GM23338 (cell line): ENCODE measurements around the gene DCUN1D2. TPM values are rescaled to one million over a fixed set of nuclear protein-coding genes. Genes with fewer than 3 reads are reported as not detected.

Source experiments
- ATAC-seq: fragments of 200-7000 bp; cut with Tn5 transposase; 3 replicates; pipeline ENCODE4 v1.9.1; 2020
- DNase-seq: peaks from one replicate; pipeline ENCODE4 v3.0.0-alpha.2; 2015; ENCODE audit warnings: low spot score
- H2AFZ ChIP-seq: fragments of 200-600 bp; sonication (generic); 2 replicates; pipeline ENCODE4 v1.8.0; 2016; ENCODE audit warnings: antibody characterized with exemption, mild to moderate bottlenecking, moderate library complexity
- H3F3A ChIP-seq: fragments of 200-600 bp; sonication (generic); replicated peaks from 2 replicates; pipeline ENCODE4 v1.8.0; 2017; ENCODE audit warnings: antibody characterized with exemption, mixed run types, low read depth
- H3K27ac ChIP-seq: fragments of 200-600 bp; sonication (generic); 2 replicates; pipeline ENCODE4 v1.6.1; 2016; ENCODE audit warnings: low read depth
- H3K27me3 ChIP-seq: fragments of 200-600 bp; sonication (generic); 2 replicates; pipeline ENCODE4 v1.8.0; 2016; ENCODE audit warnings: mild to moderate bottlenecking, mixed run types, moderate library complexity; ENCODE audit not compliant: insufficient read depth
- H3K36me3 ChIP-seq: fragments of 200-600 bp; sonication (generic); 2 replicates; pipeline ENCODE4 v1.8.0; 2016; ENCODE audit warnings: mild to moderate bottlenecking; ENCODE audit not compliant: insufficient read depth
- H3K4me1 ChIP-seq: fragments of 200-600 bp; sonication (generic); 2 replicates; pipeline ENCODE4 v1.8.0; 2016; ENCODE audit warnings: mild to moderate bottlenecking, moderate library complexity; ENCODE audit not compliant: insufficient read depth
- H3K4me2 ChIP-seq: fragments of 200-600 bp; sonication (generic); 2 replicates; pipeline ENCODE4 v1.7.1; 2017; ENCODE audit warnings: mixed run types
- H3K4me3 ChIP-seq: fragments of 200-600 bp; sonication (generic); 2 replicates; pipeline ENCODE4 v1.6.1; 2016; ENCODE audit warnings: mixed run types
- H3K79me2 ChIP-seq: fragments of 200-600 bp; sonication (generic); replicated peaks from 2 replicates; pipeline ENCODE4 v1.8.0; 2017; ENCODE audit warnings: mild to moderate bottlenecking; ENCODE audit not compliant: insufficient read depth
- H3K9me2 ChIP-seq: fragments of 200-600 bp; sonication (generic); 2 replicates; pipeline ENCODE4 v1.8.0; 2017; ENCODE audit not compliant: insufficient read depth
- H4K20me1 ChIP-seq: fragments of 200-600 bp; sonication (generic); replicated peaks from 2 replicates; pipeline ENCODE4 v1.8.0; 2017; ENCODE audit warnings: mild to moderate bottlenecking; ENCODE audit not compliant: insufficient read depth
- H3K27ac Mint-ChIP-seq: 2 replicates; pipeline ENCODE4 v1.8.0; 2020; ENCODE audit warnings: inconsistent platforms, mild to moderate bottlenecking, moderate library complexity, mixed read lengths
- H3K27me3 Mint-ChIP-seq: 3 replicates; pipeline ENCODE4 v1.8.0; 2022; ENCODE audit warnings: low read depth, mild to moderate bottlenecking, moderate library complexity, mixed read lengths, inconsistent platforms; ENCODE audit not compliant: insufficient read depth, poor library complexity
- H3K36me3 Mint-ChIP-seq: 3 replicates; pipeline ENCODE4 v1.8.0; 2021; ENCODE audit warnings: low read depth, mild to moderate bottlenecking, inconsistent platforms, moderate library complexity, mixed read lengths
- H3K4me1 Mint-ChIP-seq: 3 replicates; pipeline ENCODE4 v1.8.0; 2020; ENCODE audit warnings: mild to moderate bottlenecking, inconsistent platforms, mixed read lengths
- H3K4me3 Mint-ChIP-seq: 3 replicates; pipeline ENCODE4 v1.8.0; 2021; ENCODE audit warnings: moderate library complexity, mild to moderate bottlenecking, inconsistent platforms, mixed read lengths
- H3K9me3 Mint-ChIP-seq: 3 replicates; pipeline ENCODE4 v1.8.0; 2020; ENCODE audit warnings: moderate library complexity, mild to moderate bottlenecking, inconsistent platforms, mixed read lengths
- CREB1 ChIP-seq: fragments of 250-450 bp; sonication (Bioruptor Pico); IDR thresholded peaks from 2 replicates; pipeline ENCODE4 v1.5.0; 2020; ENCODE audit warnings: low read depth, mild to moderate bottlenecking, moderate library complexity
- ETS1 ChIP-seq: IDR thresholded peaks from 2 replicates; pipeline ENCODE4 v1.6.1; 2016; ENCODE audit warnings: antibody characterized with exemption
- EZH2 ChIP-seq: fragments of 200-600 bp; sonication (generic); IDR thresholded peaks from one replicate; pipeline ENCODE4 v1.8.0; 2017; ENCODE audit warnings: antibody characterized with exemption, mild to moderate bottlenecking, low read depth; ENCODE audit not compliant: unreplicated experiment
- EZH2phosphoT487 ChIP-seq: fragments of 200-600 bp; sonication (generic); IDR thresholded peaks from one replicate; pipeline ENCODE4 v1.8.1; 2018; ENCODE audit warnings: antibody characterized with exemption; ENCODE audit not compliant: unreplicated experiment
- ZNF331 ChIP-seq: fragments of 250-450 bp; sonication (Bioruptor Pico); IDR thresholded peaks from 2 replicates; pipeline ENCODE4 v1.5.0; 2020; ENCODE audit warnings: low read depth, mild to moderate bottlenecking, moderate library complexity
- polyA plus RNA-seq: library from polyadenylated mRNA; unstranded; fragments of >200 nt; fragmentation: Nextera tagmentation; extraction: Ambion mirVana; gene quantifications from 2 replicates; pipeline ENCODE4 v1.2.1, GENCODE V29; 2016
- total RNA-seq: library from RNA; depleted of rRNA; stranded (reverse); fragments of >200 nt; shearing (Covaris generic); gene quantifications from 2 replicates; pipeline ENCODE4 v1.2.3, GENCODE V29; 2014
- TF ChIP-seq, protein P1 (sequence below): fragments of 250-450 bp; sonication (Bioruptor Pico); IDR thresholded peaks from 2 replicates; pipeline ENCODE4 v1.5.0; 2020; ENCODE audit warnings: mild to moderate bottlenecking, moderate library complexity

DCUN1D2 gene
- total and polyA plus RNA-seq, 2 experiments from 2014 or later = 12.3 to 38.0 TPM

GRCh38 chr13:113499936-113500335 is 9.4 kb upstream of the DCUN1D2 start (continued):
- TF ChIP-seq, protein P1, sequence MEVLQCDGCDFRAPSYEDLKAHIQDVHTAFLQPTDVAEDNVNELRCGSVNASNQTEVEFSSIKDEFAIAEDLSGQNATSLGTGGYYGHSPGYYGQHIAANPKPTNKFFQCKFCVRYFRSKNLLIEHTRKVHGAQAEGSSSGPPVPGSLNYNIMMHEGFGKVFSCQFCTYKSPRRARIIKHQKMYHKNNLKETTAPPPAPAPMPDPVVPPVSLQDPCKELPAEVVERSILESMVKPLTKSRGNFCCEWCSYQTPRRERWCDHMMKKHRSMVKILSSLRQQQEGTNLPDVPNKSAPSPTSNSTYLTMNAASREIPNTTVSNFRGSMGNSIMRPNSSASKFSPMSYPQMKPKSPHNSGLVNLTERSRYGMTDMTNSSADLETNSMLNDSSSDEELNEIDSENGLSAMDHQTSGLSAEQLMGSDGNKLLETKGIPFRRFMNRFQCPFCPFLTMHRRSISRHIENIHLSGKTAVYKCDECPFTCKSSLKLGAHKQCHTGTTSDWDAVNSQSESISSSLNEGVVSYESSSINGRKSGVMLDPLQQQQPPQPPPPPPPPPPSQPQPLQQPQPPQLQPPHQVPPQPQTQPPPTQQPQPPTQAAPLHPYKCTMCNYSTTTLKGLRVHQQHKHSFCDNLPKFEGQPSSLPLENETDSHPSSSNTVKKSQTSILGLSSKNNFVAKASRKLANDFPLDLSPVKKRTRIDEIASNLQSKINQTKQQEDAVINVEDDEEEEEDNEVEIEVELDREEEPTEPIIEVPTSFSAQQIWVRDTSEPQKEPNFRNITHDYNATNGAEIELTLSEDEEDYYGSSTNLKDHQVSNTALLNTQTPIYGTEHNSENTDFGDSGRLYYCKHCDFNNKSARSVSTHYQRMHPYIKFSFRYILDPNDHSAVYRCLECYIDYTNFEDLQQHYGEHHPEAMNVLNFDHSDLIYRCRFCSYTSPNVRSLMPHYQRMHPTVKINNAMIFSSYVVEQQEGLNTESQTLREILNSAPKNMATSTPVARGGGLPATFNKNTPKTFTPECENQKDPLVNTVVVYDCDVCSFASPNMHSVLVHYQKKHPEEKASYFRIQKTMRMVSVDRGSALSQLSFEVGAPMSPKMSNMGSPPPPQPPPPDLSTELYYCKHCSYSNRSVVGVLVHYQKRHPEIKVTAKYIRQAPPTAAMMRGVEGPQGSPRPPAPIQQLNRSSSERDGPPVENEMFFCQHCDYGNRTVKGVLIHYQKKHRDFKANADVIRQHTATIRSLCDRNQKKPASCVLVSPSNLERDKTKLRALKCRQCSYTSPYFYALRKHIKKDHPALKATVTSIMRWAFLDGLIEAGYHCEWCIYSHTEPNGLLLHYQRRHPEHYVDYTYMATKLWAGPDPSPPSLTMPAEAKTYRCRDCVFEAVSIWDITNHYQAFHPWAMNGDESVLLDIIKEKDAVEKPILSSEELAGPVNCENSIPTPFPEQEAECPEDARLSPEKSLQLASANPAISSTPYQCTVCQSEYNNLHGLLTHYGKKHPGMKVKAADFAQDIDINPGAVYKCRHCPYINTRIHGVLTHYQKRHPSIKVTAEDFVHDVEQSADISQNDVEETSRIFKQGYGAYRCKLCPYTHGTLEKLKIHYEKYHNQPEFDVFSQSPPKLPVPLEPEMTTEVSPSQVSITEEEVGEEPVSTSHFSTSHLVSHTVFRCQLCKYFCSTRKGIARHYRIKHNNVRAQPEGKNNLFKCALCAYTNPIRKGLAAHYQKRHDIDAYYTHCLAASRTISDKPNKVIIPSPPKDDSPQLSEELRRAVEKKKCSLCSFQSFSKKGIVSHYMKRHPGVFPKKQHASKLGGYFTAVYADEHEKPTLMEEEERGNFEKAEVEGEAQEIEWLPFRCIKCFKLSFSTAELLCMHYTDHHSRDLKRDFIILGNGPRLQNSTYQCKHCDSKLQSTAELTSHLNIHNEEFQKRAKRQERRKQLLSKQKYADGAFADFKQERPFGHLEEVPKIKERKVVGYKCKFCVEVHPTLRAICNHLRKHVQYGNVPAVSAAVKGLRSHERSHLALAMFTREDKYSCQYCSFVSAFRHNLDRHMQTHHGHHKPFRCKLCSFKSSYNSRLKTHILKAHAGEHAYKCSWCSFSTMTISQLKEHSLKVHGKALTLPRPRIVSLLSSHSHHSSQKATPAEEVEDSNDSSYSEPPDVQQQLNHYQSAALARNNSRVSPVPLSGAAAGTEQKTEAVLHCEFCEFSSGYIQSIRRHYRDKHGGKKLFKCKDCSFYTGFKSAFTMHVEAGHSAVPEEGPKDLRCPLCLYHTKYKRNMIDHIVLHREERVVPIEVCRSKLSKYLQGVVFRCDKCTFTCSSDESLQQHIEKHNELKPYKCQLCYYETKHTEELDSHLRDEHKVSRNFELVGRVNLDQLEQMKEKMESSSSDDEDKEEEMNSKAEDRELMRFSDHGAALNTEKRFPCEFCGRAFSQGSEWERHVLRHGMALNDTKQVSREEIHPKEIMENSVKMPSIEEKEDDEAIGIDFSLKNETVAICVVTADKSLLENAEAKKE (CRISPR knock-in tag) = no peak
- TF ChIP-seq CREB1 (CRISPR knock-in tag) = no peak
- no peak for TF ChIP-seq EZH2

DNA sequence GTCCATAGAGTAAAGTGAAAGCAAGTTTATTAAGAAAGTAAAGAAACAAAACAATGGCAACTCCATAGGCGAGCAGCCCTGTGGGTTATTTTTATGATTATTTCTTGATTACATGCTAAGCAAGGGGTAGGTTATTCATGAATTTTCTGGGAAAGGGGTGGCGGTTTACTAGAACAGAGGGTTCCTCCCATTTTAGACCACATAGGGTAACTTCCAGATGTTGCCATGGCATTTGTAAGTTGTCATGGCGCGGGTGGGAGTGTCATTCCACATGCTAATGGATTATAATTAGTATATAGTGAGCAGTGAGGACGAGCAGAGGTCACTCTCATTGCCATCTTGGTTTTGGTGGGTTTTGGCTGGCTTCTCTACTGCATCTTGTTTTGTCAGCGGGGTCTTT is 8.4 kb upstream of the DCUN1D2 start:
- H3F3A ChIP-seq = peaks cover 8% of the 10 kb centered on the region; the same call in 1 of the 2 replicates
- ATAC-seq = no peak
- no peak for DNase-seq
- H2AFZ ChIP-seq = no peak overlapping the region
- H3K79me2 ChIP-seq = peaks cover 36% of the 10 kb centered on the region
- no peak overlapping the region for H3K4me2 ChIP-seq
- H3K36me3 ChIP-seq = peaks cover 60% of the 10 kb centered on the region
- no peaks in the 10 kb centered on the region for H3K27me3 ChIP-seq
- H3K4me3 ChIP-seq = no peak overlapping the region
- H3K27ac Mint-ChIP-seq = no peak overlapping the region
- no peaks in the 10 kb centered on the region for H3K27me3 Mint-ChIP-seq
- H3K4me3 Mint-ChIP-seq = no peak overlapping the region
- peaks cover 9% of the 10 kb centered on the region for H3K4me1 ChIP-seq
- H3K4me1 Mint-ChIP-seq = peaks cover 22% of the 10 kb centered on the region
- no peak overlapping the region for H3K27ac ChIP-seq
- H3K9me3 Mint-ChIP-seq = no peaks in the 10 kb centered on the region
- peaks cover 51% of the 10 kb centered on the region for H3K36me3 Mint-ChIP-seq
- H4K20me1 ChIP-seq = peaks cover 20% of the 10 kb centered on the region; the same call in 1 of the 2 replicates
- no peaks in the 10 kb centered on the region for H3K9me2 ChIP-seq
- TF ChIP-seq ETS1 (no peak), CREB1 (CRISPR knock-in tag) (no peak), ZNF331 (CRISPR knock-in tag) (no peak), EZH2phosphoT487 (no peak), EZH2 (no peak)
- TF ChIP-seq, protein P1 (CRISPR knock-in tag) = no peak
